MCF 10A (cell line): ENCODE measurements around the gene HEPHL1. TPM values are rescaled to one million over a fixed set of nuclear protein-coding genes. Genes with fewer than 3 reads are reported as not detected.

ENCODE experiments used
- BruUV-seq: library from RNA; stranded (reverse); fragments of 400-500 nt; replicated peaks from 2 replicates; lab custom pipeline; 2021; lab: Mats Ljungman, UMichigan
- CTCF ChIA-PET: fragments of 300-600 bp; sonication (Branson Sonifier 250); formaldehyde crosslinking; extraction: SDS; loops from one replicate; lab custom pipeline; 2021; ENCODE audit warnings: antibody characterized with exemption, inconsistent platforms; lab: Yijun Ruan, JAX
- POLR2A ChIA-PET: fragments of 300-600, 350-650 bp; sonication (Branson Sonifier 250); formaldehyde crosslinking; extraction: SDS; loops from one replicate; lab custom pipeline; 2020; ENCODE audit warnings: antibody characterized with exemption, inconsistent platforms; lab: Yijun Ruan, JAX
- DNase-seq: peaks from one replicate; pipeline ENCODE4 v3.0.0-alpha.2; 2018; ENCODE audit not compliant: unreplicated experiment
- H3K27ac Mint-ChIP-seq: one replicate; pipeline ENCODE4 v1.8.0; 2022; ENCODE audit warnings: mild to moderate bottlenecking, low read depth, mixed read lengths; ENCODE audit not compliant: unreplicated experiment
- H3K27me3 Mint-ChIP-seq: one replicate; pipeline ENCODE4 v1.8.0; 2022; ENCODE audit warnings: mixed read lengths; ENCODE audit not compliant: insufficient read depth, unreplicated experiment
- H3K36me3 Mint-ChIP-seq: one replicate; pipeline ENCODE4 v1.8.0; 2022; ENCODE audit warnings: mild to moderate bottlenecking, moderate library complexity, mixed read lengths; ENCODE audit not compliant: insufficient read depth, unreplicated experiment
- H3K4me1 Mint-ChIP-seq: one replicate; pipeline ENCODE4 v1.8.0; 2022; ENCODE audit warnings: mixed read lengths; ENCODE audit not compliant: insufficient read depth, unreplicated experiment
- H3K4me3 Mint-ChIP-seq: one replicate; pipeline ENCODE4 v1.8.0; 2022; ENCODE audit warnings: mild to moderate bottlenecking, moderate library complexity, mixed read lengths; ENCODE audit not compliant: unreplicated experiment
- H3K9me3 Mint-ChIP-seq: one replicate; pipeline ENCODE4 v1.8.0; 2022; ENCODE audit warnings: mixed read lengths; ENCODE audit not compliant: unreplicated experiment
- CTCF ChIP-seq: fragments of 200-600 bp; IDR thresholded peaks from one replicate; pipeline ENCODE4 v1.8.0; 2022; ENCODE audit warnings: antibody characterized with exemption, mild to moderate bottlenecking; ENCODE audit not compliant: unreplicated experiment
- intact Hi-C: fragments of 100-400 bp; cut with micrococcal nuclease; formaldehyde crosslinking; loops from 2 replicates; pipeline ENCODE4 v1.14.1; 2022
- total RNA-seq: library from RNA; stranded (reverse); gene quantifications from 2 replicates; pipeline ENCODE4 v1.2.3, GENCODE V29; 2022

HEPHL1 gene
- total RNA-seq, 1 experiment from 2014 or later: not detected

DNA sequence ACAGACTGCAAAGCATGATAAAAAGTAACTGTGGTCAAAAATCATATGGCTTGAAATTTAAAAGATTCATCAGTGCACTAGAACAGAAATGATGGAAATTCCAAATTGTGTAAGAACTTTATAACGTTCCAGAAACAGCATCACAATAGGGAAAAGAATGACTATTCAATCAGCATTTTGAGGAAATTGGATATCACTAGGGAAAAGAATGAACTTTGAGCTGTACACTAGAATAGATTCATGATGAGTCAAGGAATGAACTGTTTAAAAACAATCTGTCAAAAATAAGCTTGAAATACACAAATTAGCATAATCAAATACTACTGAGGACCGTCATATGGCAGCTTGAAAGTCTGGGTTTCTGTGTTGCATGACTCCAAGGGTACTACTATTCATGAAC, 20.5 kb upstream of the HEPHL1 start:
- CTCF ChIA-PET: interaction anchor here (0.7 kb wide), 1 partner anchor 98 kb away, joined by 3 read pairs; no protein-coding TSS in a partner anchor
- BruUV-seq: no TSS peak
- H3K4me1 Mint-ChIP-seq: peaks cover 7% of the 10 kb centered on the region

DNA sequence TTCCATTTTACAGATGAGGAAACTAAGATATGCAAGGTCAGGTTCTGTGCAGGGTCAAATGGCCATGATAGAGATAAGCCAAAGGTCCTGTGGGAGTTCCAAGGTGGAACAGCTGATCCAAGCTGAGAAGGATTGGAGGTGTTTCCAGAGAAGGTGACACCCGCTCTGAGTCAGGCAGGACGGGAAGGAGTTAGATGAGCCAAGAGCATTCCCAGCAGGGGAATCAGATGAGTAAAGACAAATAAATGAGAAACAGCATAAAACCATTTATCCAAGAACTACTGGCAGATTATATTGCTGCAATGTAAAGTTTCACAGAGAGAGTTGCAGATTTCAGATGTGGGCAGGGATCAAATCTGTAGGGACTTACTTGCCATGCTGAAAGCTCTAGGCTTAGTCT, 18.9 kb upstream of the HEPHL1 start:
- no peak overlapping the region for H3K4me3 Mint-ChIP-seq
- H3K9me3 Mint-ChIP-seq: peaks cover 7% of the 10 kb centered on the region
- peaks cover 7% of the 10 kb centered on the region for H3K4me1 Mint-ChIP-seq
- ChIA-PET CTCF (interaction anchor here (0.6 to 1.1 kb wide), 3 partner anchors 21 to 182 kb away, joined by 3 to 4 read pairs (median 4); no protein-coding TSS in a partner anchor), POLR2A (interaction anchor here (0.6 kb wide), 1 partner anchor 262 kb away, joined by 4 read pairs; no protein-coding TSS in a partner anchor)
- DNase-seq: peak; percentile 66
- H3K27me3 Mint-ChIP-seq: no peaks in the 10 kb centered on the region
- no TSS peak for BruUV-seq
- TF ChIP-seq CTCF: no peak
- H3K27ac Mint-ChIP-seq: no peak overlapping the region
- no peaks in the 10 kb centered on the region for H3K36me3 Mint-ChIP-seq
- intact Hi-C loops: no loop called here

More for the DNA sequence above, 20.5 kb upstream of the HEPHL1 start:
- Mint-ChIP-seq H3K27ac (no peak overlapping the region), H3K27me3 (no peaks in the 10 kb centered on the region), H3K4me3 (no peak overlapping the region), H3K9me3 (peaks cover 4% of the 10 kb centered on the region), H3K36me3 (no peaks in the 10 kb centered on the region)
- DNase-seq: no peak
- intact Hi-C loops: no loop called here
- no peak for TF ChIP-seq CTCF
- POLR2A ChIA-PET: interaction anchor here (0.7 kb wide), 1 partner anchor 44 kb away, joined by 3 read pairs; no protein-coding TSS in a partner anchor

GRCh38 chr11:94007426-94007825, 13.7 kb upstream of the HEPHL1 start:
- intact Hi-C loops: no loop called here
- ChIA-PET POLR2A (no interaction called here), CTCF (no interaction called here)
- TF ChIP-seq CTCF: no peak
- no peaks in the 10 kb centered on the region for H3K27me3 Mint-ChIP-seq
- H3K36me3 Mint-ChIP-seq: no peaks in the 10 kb centered on the region
- H3K27ac Mint-ChIP-seq: no peak overlapping the region
- no peak for DNase-seq
- peaks cover 8% of the 10 kb centered on the region for H3K4me1 Mint-ChIP-seq
- BruUV-seq: no TSS peak
- H3K4me3 Mint-ChIP-seq: no peak overlapping the region
- H3K9me3 Mint-ChIP-seq: peaks cover 7% of the 10 kb centered on the region

- no peak for TF ChIP-seq CTCF
- DNase-seq: no peak
- Mint-ChIP-seq H3K27ac (no peak overlapping the region), H3K4me1 (peaks cover 7% of the 10 kb centered on the region), H3K9me3 (peaks cover 7% of the 10 kb centered on the region), H3K36me3 (no peaks in the 10 kb centered on the region), H3K27me3 (no peaks in the 10 kb centered on the region), H3K4me3 (no peak overlapping the region)
- no TSS peak for BruUV-seq
- intact Hi-C loops: no loop called here
- POLR2A ChIA-PET: interaction anchor here (0.7 kb wide), 1 partner anchor 51 kb away, joined by 3 read pairs; no protein-coding TSS in a partner anchor
- CTCF ChIA-PET: interaction anchor here (0.9 kb wide), 1 partner anchor 165 kb away, joined by 3 read pairs; no protein-coding TSS in a partner anchor
Observed at GRCh38 chr11:94007906-94008305, 13.2 kb upstream of the HEPHL1 start.
